ENCODE measurements around the gene PECR. TPM values are rescaled to one million over a fixed set of nuclear protein-coding genes. Genes with fewer than 3 reads are reported as not detected.

Gene PECR
- total RNA-seq, 1 donor: 7.0 TPM

- no peak for DNase-seq (ENCODE audit: low read depth)
- H3K4me3 ChIP-seq (ENCODE audit: low read depth, low read length): no peak overlapping the region
- no peak for TF ChIP-seq CTCF (IDR thresholded peaks at IDR 0.05; ENCODE audit: insufficient read depth, low read length)
Observed at GRCh38 chr2:216112926-216113325, 31.3 kb upstream of the PECR start.

- no peak for TF ChIP-seq CTCF (IDR thresholded peaks at IDR 0.05; ENCODE audit: insufficient read depth, low read length)
- no peak for DNase-seq (ENCODE audit: low read depth)
- H3K4me3 ChIP-seq (ENCODE audit: low read depth, low read length): no peak overlapping the region
Observed at GRCh38 chr2:216111122-216111521, 29.5 kb upstream of the PECR start.

- peak overlapping the region; percentile 81 for H3K4me3 ChIP-seq (ENCODE audit: low read depth, low read length)
- no peak for DNase-seq (ENCODE audit: low read depth)
- TF ChIP-seq CTCF (IDR thresholded peaks at IDR 0.05; ENCODE audit: insufficient read depth, low read length): no peak
Observed at GRCh38 chr2:216110620-216111019, 29.0 kb upstream of the PECR start.

GRCh38 chr2:216109962-216110614 is 28.5 kb upstream of the PECR start:
- peak overlapping the region; percentile 81 for H3K4me3 ChIP-seq (ENCODE audit: low read depth, low read length)
- DNase-seq (ENCODE audit: low read depth): peak; percentile 76
- TF ChIP-seq CTCF (IDR thresholded peaks at IDR 0.05; ENCODE audit: insufficient read depth, low read length): peak; percentile 51

GRCh38 chr2:216108967-216109921 is 27.6 kb upstream of the PECR start, which contains the start of gene XRCC5:
Gene XRCC5, plus strand, starts transcription at chr2:216109348. Its CDS starts 89 bp downstream, at chr2:216109437.
- no peak for TF ChIP-seq CTCF (IDR thresholded peaks at IDR 0.05; ENCODE audit: insufficient read depth, low read length)
- peak within 1 kb of the TSS; percentile 81 for H3K4me3 ChIP-seq (ENCODE audit: low read depth, low read length)
- DNase-seq (ENCODE audit: low read depth): peak; percentile 96

GRCh38 chr2:216108310-216108966 is 26.8 kb upstream of the PECR start:
- DNase-seq (ENCODE audit: low read depth): no peak
- peak overlapping the region; percentile 56 for H3K4me3 ChIP-seq (ENCODE audit: low read depth, low read length)
- TF ChIP-seq CTCF (IDR thresholded peaks at IDR 0.05; ENCODE audit: insufficient read depth, low read length): no peak

All from fibroblast of the aortic adventitia (primary cell).